CD4-positive, CD25-positive, alpha-beta regulatory T cell (primary cell): ENCODE data around the gene WBP1L. TPM values are rescaled to one million over a fixed set of nuclear protein-coding genes. Genes with fewer than 3 reads are reported as not detected.
A peak's percentile ranks its signal among the peaks of the same experiment; 100 is the strongest.

Experiments used
- ATAC-seq, 2 donors: fragments of 150-1000 bp; cut with Tn5 transposase; one replicate each; pipeline ENCODE4 v1.10.0; 2021; ENCODE audit warnings: low read depth in 2 of 2, moderate number of reproducible peaks in 2 of 2, moderate library complexity in 1 of 2
- DNase-seq, 3 donors: peaks; one replicate each; pipeline versions ENCODE4 v3.0.0 to v3.0.0-alpha.2; 2012 to 2022; ENCODE audit warnings: mixed read lengths in 1 of 3
- H3K27ac ChIP-seq: one replicate; pipeline ENCODE4 v1.7.0; 2013; ENCODE audit warnings: mild to moderate bottlenecking, low read length; ENCODE audit not compliant: insufficient read depth, poor library complexity, severe bottlenecking
- H3K27me3 ChIP-seq: one replicate; pipeline ENCODE4 v1.7.0; 2013; ENCODE audit warnings: low read length; ENCODE audit not compliant: control insufficient read depth, insufficient read depth
- H3K36me3 ChIP-seq: one replicate; pipeline ENCODE4 v1.7.0; 2013; ENCODE audit warnings: mild to moderate bottlenecking, low read length, moderate library complexity; ENCODE audit not compliant: control insufficient read depth, insufficient read depth
- H3K4me1 ChIP-seq: 2 replicates; pipeline ENCODE4 v1.7.0; 2013; ENCODE audit warnings: mild to moderate bottlenecking, low read length; ENCODE audit not compliant: insufficient read depth, control insufficient read depth, poor library complexity, severe bottlenecking
- H3K4me3 ChIP-seq: one replicate; pipeline ENCODE4 v1.7.0; 2013; ENCODE audit warnings: low read depth, mild to moderate bottlenecking, low read length, moderate library complexity
- H3K9me3 ChIP-seq, 2 experiments: 1 replicate in 1 of 2; 2 replicates in 1 of 2; pipeline ENCODE4 v1.7.0; 2013; ENCODE audit warnings: low read length in 2 of 2, mild to moderate bottlenecking in 1 of 2, moderate library complexity in 1 of 2; ENCODE audit not compliant: control insufficient read depth in 2 of 2
- H3K27ac Mint-ChIP-seq, 3 donors: one replicate each; pipeline ENCODE4 v1.8.0; 2020 to 2022; ENCODE audit warnings: mild to moderate bottlenecking in 3 of 3, mixed read lengths in 3 of 3, moderate library complexity in 2 of 3
- H3K27me3 Mint-ChIP-seq: one replicate; pipeline ENCODE4 v1.8.0; 2022; ENCODE audit warnings: mild to moderate bottlenecking, mixed read lengths
- H3K36me3 Mint-ChIP-seq: one replicate; pipeline ENCODE4 v1.8.0; 2020; ENCODE audit warnings: mixed read lengths
- H3K4me1 Mint-ChIP-seq, 4 donors: one replicate each; pipeline ENCODE4 v1.8.0; 2020 to 2022; ENCODE audit warnings: mixed read lengths in 4 of 4, mild to moderate bottlenecking in 1 of 4
- H3K4me3 Mint-ChIP-seq, 4 donors: one replicate each; pipeline ENCODE4 v1.8.0; 2020 to 2022; ENCODE audit warnings: mild to moderate bottlenecking in 4 of 4, mixed read lengths in 4 of 4, moderate library complexity in 3 of 4
- H3K9me3 Mint-ChIP-seq, 7 donors: one replicate each; pipeline ENCODE4 v1.8.0; 2020 to 2022; ENCODE audit warnings: mixed read lengths in 7 of 7, mild to moderate bottlenecking in 3 of 7, moderate library complexity in 2 of 7
- polyA plus RNA-seq, 4 donors: library from polyadenylated mRNA; unstranded; fragments of 300-500 nt; fragmentation: Illumina TruSeq; gene quantifications; one replicate each; pipeline ENCODE4 v1.2.3, GENCODE V29; 2021
- total RNA-seq: library from RNA; stranded (reverse); gene quantifications from one replicate; pipeline ENCODE4 v1.2.3, GENCODE V29; 2022

The WBP1L gene
- total and polyA plus RNA-seq, 5 donors from 2014 or later, result 26.9 to 38.5 (median 28.2) TPM

DNA sequence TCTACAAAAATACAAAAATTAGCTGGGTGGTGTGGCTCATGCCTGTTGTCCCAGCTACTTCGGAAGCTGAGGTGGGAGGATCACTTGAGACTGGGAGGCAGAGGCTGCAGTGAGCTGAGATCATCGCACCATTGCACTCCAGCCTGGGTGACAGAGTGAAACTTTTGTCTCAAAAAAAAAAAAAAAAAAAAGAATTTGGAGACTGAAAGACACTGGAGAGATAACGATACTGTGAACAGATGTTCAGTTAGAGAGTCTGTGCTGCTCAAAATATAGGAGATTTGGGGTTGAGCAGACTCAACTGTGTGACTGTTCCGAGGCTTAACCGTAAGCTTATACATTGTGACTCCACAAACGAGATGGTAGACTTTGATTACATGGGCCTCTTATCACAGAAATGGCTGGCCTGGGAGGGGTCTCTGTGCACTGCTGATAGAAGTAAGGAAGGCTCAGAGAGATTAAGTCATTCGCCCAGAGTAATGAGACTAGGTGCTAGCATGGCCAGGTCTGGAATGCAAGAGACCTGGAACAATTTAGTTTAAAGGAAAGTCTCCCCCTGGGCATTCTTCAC lies 19.4 kb downstream of the WBP1L start:
- Histone ChIP-seq H3K27ac (no peak overlapping the region), H3K9me3 (no peaks in the 10 kb centered on the region), H3K27me3 (no peaks in the 10 kb centered on the region), H3K4me3 (no peak overlapping the region), H3K36me3 (peaks cover 22% of the 10 kb centered on the region), H3K4me1 (no peaks in the 10 kb centered on the region)
- Mint-ChIP-seq H3K36me3 (peaks cover 34% of the 10 kb centered on the region), H3K9me3 (peaks cover 0 to 1% (median 0%) of the 10 kb centered on the region in 7 donors), H3K27ac (no peak overlapping the region), H3K27me3 (no peaks in the 10 kb centered on the region), H3K4me1 (peaks cover 9 to 54% (median 29%) of the 10 kb centered on the region in 4 donors), H3K4me3 (no peak overlapping the region)
- DNase-seq, result no peak
- no peak for ATAC-seq

DNA sequence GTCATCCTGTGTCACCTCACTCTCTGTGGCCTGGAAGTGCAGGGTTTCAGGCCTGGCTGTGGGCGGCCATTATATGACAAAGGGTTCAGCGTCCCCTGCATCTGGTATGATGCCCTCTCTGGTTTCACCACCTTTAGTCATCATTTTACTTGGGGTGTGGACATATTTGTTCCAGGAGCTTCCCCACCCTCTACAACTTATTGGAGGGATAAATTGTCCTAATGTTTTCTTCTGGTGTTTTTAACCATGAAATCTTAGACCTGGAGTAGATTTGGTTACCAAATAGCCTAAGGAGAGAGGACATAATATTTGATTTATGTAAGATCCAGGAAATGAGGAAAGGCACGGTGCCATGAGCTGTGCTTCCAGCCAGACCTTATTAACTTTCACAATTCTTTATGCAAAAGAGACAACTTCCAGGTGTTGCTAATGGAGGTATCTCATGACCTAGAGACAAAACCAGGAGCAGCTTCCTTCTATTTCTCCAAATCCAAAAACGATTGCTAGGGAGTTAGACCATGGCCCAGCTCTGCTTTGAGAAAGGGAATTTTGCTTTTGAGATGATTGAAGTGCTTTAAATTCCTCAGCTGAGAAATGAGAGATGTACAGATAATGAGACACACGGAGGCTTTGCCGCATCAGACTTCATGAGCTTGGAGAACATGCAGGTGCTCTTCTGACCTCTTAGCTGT lies 20.9 kb downstream of the WBP1L start:
- Histone ChIP-seq H3K9me3 (no peaks in the 10 kb centered on the region), H3K4me3 (no peak overlapping the region), H3K36me3 (peaks cover 22% of the 10 kb centered on the region), H3K4me1 (no peaks in the 10 kb centered on the region), H3K27me3 (no peaks in the 10 kb centered on the region), H3K27ac (no peak overlapping the region)
- Mint-ChIP-seq H3K4me3 (no peak overlapping the region), H3K4me1 (peaks cover 5 to 47% (median 25%) of the 10 kb centered on the region in 4 donors), H3K27ac (peak overlapping the region in 1 of 3 donors; percentile 63), H3K27me3 (no peaks in the 10 kb centered on the region), H3K36me3 (peaks cover 31% of the 10 kb centered on the region), H3K9me3 (peaks cover 0 to 1% (median 0%) of the 10 kb centered on the region in 7 donors)
- no peak for DNase-seq
- ATAC-seq, result no peak

- Histone ChIP-seq H3K4me3 (no peak overlapping the region), H3K27ac (no peak overlapping the region), H3K9me3 (no peaks in the 10 kb centered on the region), H3K27me3 (no peaks in the 10 kb centered on the region), H3K36me3 (peaks cover 22% of the 10 kb centered on the region), H3K4me1 (no peaks in the 10 kb centered on the region)
- Mint-ChIP-seq H3K4me1 (peaks cover 5 to 48% (median 31%) of the 10 kb centered on the region in 4 donors), H3K27me3 (no peaks in the 10 kb centered on the region), H3K9me3 (peaks cover 0 to 1% (median 0%) of the 10 kb centered on the region in 7 donors), H3K4me3 (peak overlapping the region in 1 of 4 donors; percentile 35), H3K27ac (peak overlapping the region in 1 of 3 donors; percentile 63), H3K36me3 (peaks cover 26% of the 10 kb centered on the region)
- no peak for DNase-seq
- no peak for ATAC-seq
Observed at GRCh38 chr10:102765336-102765735, 21.6 kb downstream of the WBP1L start.

GRCh38 chr10:102767428-102768160 lies 23.8 kb downstream of the WBP1L start:
- peaks cover 10 to 52% (median 35%) of the 10 kb centered on the region in 4 donors for H3K4me1 Mint-ChIP-seq
- peaks cover 18% of the 10 kb centered on the region for H3K36me3 Mint-ChIP-seq
- ATAC-seq (no peak), DNase-seq (no peak)
- Histone ChIP-seq H3K27me3 (no peaks in the 10 kb centered on the region), H3K4me3 (no peak overlapping the region), H3K9me3 (no peaks in the 10 kb centered on the region), H3K27ac (no peak overlapping the region), H3K4me1 (no peaks in the 10 kb centered on the region), H3K36me3 (peaks cover 21% of the 10 kb centered on the region)
- peaks cover 0 to 1% (median 0%) of the 10 kb centered on the region in 7 donors for H3K9me3 Mint-ChIP-seq
- H3K4me3 Mint-ChIP-seq, result no peak overlapping the region
- peak overlapping the region in 1 of 3 donors; percentile 49 for H3K27ac Mint-ChIP-seq
- no peaks in the 10 kb centered on the region for H3K27me3 Mint-ChIP-seq

- peaks cover 10 to 62% (median 46%) of the 10 kb centered on the region in 4 donors for H3K4me1 Mint-ChIP-seq
Observed at GRCh38 chr10:102769375-102770107, 25.8 kb downstream of the WBP1L start.

DNA sequence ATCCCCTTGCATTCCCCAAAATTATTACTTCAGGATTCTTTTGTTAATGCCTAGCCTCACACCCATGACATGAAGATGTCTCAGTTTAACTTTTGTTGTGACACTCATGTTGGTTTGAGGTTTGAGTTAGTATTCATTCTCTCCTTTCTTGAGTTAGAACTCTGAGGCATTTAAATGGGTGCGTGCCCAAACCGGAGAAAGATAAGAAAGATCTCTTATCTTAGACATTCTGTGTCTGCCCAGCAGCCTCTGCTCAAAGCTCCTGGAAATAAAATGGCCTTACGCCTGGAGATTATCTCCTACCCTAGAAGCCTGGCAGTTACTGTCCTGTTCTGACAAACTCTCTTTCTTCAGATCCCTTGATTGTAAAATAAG lies 26.3 kb downstream of the WBP1L start:
- Histone ChIP-seq H3K4me3 (no peak overlapping the region), H3K9me3 (no peaks in the 10 kb centered on the region), H3K27me3 (no peaks in the 10 kb centered on the region), H3K27ac (no peak overlapping the region), H3K36me3 (peaks cover 7% of the 10 kb centered on the region), H3K4me1 (peaks cover 8% of the 10 kb centered on the region)
- no peaks in the 10 kb centered on the region for H3K27me3 Mint-ChIP-seq
- DNase-seq (no peak), ATAC-seq (no peak)
- peak overlapping the region in 2 of 3 donors; percentile 62 to 65 for H3K27ac Mint-ChIP-seq
- H3K4me3 Mint-ChIP-seq, result no peak overlapping the region
- H3K36me3 Mint-ChIP-seq, result peaks cover 23% of the 10 kb centered on the region
- peaks cover 10 to 66% (median 47%) of the 10 kb centered on the region in 4 donors for H3K4me1 Mint-ChIP-seq
- H3K9me3 Mint-ChIP-seq, result peaks cover 0 to 1% (median 0%) of the 10 kb centered on the region in 7 donors

More at GRCh38 chr10:102769375-102770107, 25.8 kb downstream of the WBP1L start:
- Mint-ChIP-seq H3K4me3 (peak overlapping the region in 1 of 4 donors; percentile 1), H3K27ac (peak overlapping the region in 2 of 3 donors; percentile 21 to 65), H3K9me3 (peaks cover 0 to 1% (median 0%) of the 10 kb centered on the region in 7 donors), H3K27me3 (no peaks in the 10 kb centered on the region), H3K36me3 (peaks cover 21% of the 10 kb centered on the region)
- DNase-seq (no peak), ATAC-seq (no peak)
- Histone ChIP-seq H3K27ac (no peak overlapping the region), H3K27me3 (no peaks in the 10 kb centered on the region), H3K4me3 (no peak overlapping the region), H3K4me1 (peaks cover 7% of the 10 kb centered on the region), H3K9me3 (no peaks in the 10 kb centered on the region), H3K36me3 (peaks cover 11% of the 10 kb centered on the region)

GRCh38 chr10:102770792-102771191 lies 27.0 kb downstream of the WBP1L start:
- no peak overlapping the region for H3K27ac ChIP-seq
- DNase-seq, result no peak

More at GRCh38 chr10:102770792-102771191, 27.0 kb downstream of the WBP1L start:
- no peaks in the 10 kb centered on the region for H3K27me3 Mint-ChIP-seq
- peaks cover 5% of the 10 kb centered on the region for H3K36me3 ChIP-seq
- H3K27me3 ChIP-seq, result no peaks in the 10 kb centered on the region
- no peak overlapping the region for H3K4me3 ChIP-seq
- H3K36me3 Mint-ChIP-seq, result peaks cover 17% of the 10 kb centered on the region
- no peaks in the 10 kb centered on the region for H3K9me3 ChIP-seq
- ATAC-seq, result no peak
- peaks cover 16 to 70% (median 47%) of the 10 kb centered on the region in 4 donors for H3K4me1 Mint-ChIP-seq
- H3K9me3 Mint-ChIP-seq, result peaks cover 0 to 1% (median 0%) of the 10 kb centered on the region in 7 donors
- peaks cover 15% of the 10 kb centered on the region for H3K4me1 ChIP-seq
- H3K4me3 Mint-ChIP-seq, result no peak overlapping the region
- H3K27ac Mint-ChIP-seq, result peak overlapping the region in 2 of 3 donors; percentile 62 to 65
